ENCODE results near the gene F2RL1.
"Not testable (repeated sequence)": the region's sequence is repeated elsewhere in the genome, so short reads cannot be mapped to it uniquely, and the experiment has no call there.

Gene F2RL1, protein sequence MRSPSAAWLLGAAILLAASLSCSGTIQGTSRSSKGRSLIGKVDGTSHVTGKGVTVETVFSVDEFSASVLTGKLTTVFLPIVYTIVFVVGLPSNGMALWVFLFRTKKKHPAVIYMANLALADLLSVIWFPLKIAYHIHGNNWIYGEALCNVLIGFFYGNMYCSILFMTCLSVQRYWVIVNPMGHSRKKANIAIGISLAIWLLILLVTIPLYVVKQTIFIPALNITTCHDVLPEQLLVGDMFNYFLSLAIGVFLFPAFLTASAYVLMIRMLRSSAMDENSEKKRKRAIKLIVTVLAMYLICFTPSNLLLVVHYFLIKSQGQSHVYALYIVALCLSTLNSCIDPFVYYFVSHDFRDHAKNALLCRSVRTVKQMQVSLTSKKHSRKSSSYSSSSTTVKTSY

DNA sequence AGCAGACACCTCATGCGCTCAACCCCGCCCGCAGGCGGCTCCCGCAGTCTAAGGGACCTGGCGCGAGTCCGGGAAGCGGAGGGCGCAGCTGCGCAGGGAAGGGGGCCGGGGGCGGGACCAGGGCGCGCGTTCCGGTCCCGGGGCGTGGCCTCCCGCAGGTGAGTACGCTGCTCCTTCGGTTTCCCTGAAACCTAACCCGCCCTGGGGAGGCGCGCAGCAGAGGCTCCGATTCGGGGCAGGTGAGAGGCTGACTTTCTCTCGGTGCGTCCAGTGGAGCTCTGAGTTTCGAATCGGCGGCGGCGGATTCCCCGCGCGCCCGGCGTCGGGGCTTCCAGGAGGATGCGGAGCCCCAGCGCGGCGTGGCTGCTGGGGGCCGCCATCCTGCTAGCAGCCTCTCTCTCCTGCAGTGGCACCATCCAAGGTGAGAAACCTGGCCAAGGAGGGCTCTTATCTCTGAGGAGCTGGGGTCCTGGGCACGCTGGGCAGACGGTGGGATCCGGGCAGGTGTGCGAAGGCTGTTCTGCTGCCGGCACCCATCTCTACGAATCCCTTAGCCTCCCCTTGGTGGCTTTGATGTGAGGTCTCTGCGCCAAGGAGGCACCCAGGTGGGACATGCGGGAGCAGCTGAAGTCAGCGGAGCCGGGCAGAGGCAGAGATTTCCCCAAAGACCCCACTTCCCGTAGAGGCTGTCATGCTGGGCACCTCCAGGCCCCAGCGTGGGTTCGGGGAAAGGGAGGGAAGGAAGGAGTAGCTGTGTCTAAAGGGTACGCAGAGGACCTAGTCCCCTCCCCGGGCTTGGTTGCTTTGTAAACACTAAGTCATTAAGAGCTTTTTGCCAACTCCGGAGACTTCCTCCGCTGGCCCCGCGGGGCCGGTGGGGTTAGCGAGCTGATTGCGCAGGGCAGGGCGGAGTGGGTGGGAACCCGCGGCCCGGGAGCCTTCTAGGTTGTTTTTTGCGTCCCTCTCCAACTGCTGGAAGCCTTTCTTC, at the start of gene F2RL1:
F2RL1 (plus strand) TSS at position 187 of the 988 bp plus-strand sequence; CDS start at position 340, 153 bp downstream.
- DNase-seq = peak; percentile 92

- DNase-seq = not testable (repeated sequence)
These were observed 47.8 kb upstream of the F2RL1 start for GRCh38 chr5:76771041-76771440.

- DNase-seq = no peak
These were observed 47.0 kb upstream of the F2RL1 start for GRCh38 chr5:76771705-76772405.

DNA sequence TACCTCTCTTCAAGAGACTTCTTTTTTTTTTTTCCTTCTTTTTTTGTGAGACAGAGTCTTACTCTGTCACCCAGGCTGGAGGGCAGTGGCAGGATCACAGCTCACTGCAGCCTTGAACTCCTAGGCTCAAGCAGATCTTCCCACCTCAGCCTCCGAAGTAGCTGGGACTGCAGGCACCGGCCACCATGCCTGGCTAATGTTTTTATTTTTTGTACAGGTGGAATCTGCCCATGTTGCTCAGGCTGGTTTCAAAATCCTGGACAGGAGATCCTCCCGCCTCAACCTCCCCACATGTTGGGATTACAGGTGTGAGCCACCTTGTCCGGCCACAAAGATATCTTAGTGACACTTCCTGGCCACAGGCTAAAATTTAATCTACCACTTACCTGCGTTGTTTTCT, 42.9 kb upstream of the F2RL1 start:
- no peak for DNase-seq

DNA sequence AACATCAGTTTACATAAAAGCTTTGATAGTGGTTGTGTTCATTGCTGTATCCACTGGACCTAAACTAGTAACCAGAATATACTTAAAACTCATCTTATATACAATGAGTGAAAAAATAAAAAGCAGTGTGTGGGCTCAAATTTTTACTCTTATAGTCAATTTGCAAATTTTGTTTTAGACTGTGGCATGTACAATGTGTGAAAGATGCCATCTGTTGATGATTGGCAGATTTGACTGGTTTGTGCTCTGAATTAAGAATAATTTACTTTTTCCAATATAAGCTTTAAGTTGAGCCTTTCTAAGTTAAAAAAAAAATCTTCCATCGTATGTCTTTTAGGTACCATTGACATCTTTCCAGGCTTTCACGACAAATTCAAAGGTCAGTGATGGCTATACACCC, 42.4 kb upstream of the F2RL1 start:
- no peak for DNase-seq

GRCh38 chr5:76780616-76781015, 38.2 kb upstream of the F2RL1 start:
- DNase-seq = not testable (repeated sequence)

- no peak for DNase-seq
These were observed 37.1 kb upstream of the F2RL1 start for GRCh38 chr5:76781775-76782174.

GRCh38 chr5:76782444-76782843, 36.4 kb upstream of the F2RL1 start:
- no peak for DNase-seq

GRCh38 chr5:76787237-76787636, 31.6 kb upstream of the F2RL1 start:
- peak; percentile 27 for DNase-seq

DNA sequence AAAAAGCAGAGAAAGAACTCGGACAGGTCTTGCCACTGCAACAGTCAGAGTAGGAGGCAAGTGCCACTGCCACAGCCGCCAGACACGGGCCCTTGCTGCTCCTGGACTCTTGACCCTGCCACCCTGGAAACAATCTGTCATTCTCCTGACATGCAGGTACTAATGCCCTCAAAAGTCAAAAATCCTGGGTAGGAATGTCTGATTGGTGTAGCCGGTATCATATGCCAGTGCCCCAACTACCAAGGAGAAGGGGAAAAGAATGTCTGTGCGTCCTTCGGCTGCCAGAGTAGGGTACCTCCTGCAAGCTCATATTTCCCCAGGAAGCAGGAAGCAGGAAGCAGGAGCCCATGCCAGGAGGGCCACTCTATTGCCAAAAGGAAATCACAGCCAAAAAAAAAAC, 30.5 kb upstream of the F2RL1 start:
- no peak for DNase-seq

- DNase-seq = not testable (repeated sequence)
These were observed 29.6 kb upstream of the F2RL1 start for GRCh38 chr5:76789275-76789674.

- DNase-seq = peak; percentile 46
These were observed 28.7 kb upstream of the F2RL1 start for GRCh38 chr5:76789991-76790581.

- peak; percentile 74 for DNase-seq
These were observed 28.1 kb upstream of the F2RL1 start for GRCh38 chr5:76790632-76791290.

DNA sequence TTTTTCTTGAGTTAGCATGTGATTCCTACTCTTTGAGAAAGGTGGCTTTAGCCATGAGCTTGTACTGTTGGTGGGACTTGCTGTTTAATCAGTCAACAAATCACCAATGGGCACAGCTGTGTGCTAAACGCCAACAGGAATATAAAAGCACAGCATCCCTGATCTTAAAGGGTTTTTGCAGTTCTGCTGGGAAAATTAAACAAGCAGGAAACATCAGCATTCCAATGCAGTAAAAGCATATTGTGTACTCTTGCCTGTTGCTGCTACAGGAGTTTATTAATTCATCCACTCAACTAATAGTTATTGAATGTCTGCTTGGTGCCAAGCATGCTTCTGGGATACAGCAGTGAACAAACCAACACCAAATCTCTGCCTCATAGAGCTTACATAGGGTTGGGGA, 27.4 kb upstream of the F2RL1 start:
- DNase-seq = no peak

DNA sequence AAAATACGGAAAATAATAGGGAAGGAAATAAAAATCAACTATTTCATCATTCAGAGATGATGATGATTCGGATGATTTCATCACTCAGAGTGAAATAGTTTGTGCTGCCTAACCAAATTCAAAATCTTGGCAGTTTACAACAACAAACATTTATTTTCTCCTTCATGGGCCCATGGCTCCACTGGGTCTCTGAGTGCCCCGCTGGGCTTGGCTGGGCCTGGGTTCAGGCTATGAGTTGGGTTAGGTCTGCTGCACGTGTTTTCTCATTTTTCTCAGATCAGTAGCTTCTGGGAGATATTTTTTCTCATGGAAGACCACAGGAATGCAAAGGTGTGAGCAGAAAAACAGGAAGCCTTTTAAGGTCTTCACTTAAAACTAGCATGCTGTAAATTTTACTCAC, 24.0 kb upstream of the F2RL1 start:
- DNase-seq = no peak

DNA sequence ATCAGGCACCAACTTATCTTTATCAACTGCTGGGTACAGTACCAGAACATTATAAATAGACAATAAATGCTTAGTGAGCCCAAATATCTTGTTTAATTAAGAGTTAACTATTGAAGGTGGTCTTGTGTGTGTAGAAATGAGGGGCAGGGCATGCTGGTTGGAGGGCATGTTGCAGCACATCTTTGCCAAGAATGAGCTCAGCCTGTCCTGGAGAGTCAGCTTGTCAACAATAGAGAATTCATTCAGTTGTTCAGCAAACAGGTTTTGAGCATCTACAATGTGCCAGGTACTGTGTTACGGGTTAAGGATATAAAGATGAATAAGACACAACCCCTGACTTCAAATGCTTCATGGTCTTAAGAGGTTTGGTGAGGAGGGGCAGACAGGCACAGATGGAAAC, 19.2 kb upstream of the F2RL1 start:
- DNase-seq = no peak

DNA sequence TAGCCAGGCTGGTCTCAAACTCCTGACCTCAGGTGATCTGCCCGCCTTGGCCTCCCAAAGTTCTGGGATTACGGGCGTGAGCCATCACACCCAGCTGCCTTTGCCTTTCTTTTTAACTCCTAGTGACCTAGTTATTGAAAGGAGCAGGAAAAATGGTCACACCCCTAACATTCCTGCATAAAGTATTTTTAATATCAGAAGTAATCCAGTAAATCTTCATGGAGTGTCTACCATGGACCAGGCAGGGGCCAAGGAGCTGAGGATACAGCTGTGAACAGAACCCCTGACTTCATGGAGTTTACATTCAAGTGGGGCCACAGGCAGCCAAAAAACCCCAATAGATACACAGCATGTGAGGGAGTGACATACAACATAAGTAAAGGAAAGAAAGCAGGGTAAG, 18.3 kb upstream of the F2RL1 start:
- no peak for DNase-seq

- DNase-seq = no peak
These were observed 17.5 kb upstream of the F2RL1 start for GRCh38 chr5:76801159-76801802.

DNA sequence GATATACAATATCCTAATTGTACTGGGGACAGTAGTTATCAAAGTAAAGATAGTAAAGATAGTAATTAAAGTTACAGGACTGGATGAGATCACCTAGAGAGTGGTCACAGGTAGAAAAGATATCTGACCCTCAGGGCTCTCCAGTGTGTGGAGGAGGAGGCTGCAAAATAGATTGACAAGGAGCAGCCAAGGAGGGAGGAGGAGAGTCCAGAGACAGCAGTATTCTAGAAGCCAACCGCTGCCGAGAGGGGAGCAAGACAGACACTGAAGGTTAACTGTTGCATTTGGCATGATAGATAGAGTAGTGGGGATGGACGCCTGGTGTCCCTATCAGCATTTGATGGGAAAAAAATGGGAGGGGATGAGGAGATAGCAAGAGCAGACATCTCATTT, 17.0 kb upstream of the F2RL1 start:
- DNase-seq = no peak

DNA sequence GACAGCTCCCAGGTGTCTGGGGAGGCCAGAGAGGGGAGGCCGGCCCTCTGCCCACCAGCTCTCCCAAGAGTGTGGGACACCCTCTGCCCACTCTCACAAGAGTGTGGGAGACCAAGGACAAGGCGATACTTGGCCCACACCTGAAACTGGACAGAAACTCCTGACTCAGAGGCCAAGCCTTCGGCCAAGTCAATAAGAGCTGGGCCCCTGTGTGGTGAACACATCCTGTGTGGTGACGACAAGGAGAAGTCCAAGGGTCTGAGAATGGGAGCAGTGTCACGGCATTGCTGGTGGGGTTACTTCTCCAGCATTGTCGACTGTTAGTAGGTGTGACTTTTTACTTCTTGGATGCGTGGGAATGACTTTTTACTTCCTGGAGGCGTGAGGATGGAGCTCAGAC, 14.6 kb upstream of the F2RL1 start:
- DNase-seq = no peak

DNA sequence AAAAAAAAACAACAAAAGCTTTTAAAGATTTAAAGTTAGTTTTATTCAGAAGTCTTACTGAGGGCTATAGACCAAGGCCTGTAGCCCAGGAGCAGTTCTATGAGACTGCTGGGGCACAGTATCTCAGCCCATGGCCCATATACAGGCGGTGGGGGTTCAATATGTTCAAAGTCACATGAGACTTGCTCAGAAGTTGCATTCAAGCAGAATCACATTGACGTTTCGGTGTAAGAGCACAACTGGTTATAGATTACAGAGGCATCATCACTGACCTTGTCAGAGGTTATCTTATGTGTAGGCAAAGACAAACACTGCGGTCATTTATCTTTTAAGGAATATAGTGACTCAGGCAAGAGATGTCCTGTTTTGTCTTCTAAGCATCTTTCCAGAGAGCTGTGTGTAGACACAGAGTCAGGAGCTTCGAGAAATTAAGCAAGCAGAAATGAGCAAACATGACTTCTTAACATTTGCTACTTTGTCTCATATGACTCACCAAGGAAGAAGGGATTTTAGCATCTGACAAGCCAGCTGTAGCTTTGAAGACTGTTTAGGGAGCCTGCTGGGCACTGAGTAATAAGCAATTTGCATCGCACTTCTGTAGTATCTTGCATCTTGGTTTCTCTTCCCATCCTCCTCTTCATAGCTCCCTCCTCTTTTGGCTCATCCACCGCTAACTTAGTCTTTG, 12.9 kb upstream of the F2RL1 start:
- no peak for DNase-seq

All from DMS53 (cell line).